ENCODE results near the gene TNRC18. TPM values are rescaled to one million over a fixed set of nuclear protein-coding genes. Genes with fewer than 3 reads are reported as not detected.
"Not testable (repeated sequence)": the region's sequence is repeated elsewhere in the genome, so short reads cannot be mapped to it uniquely, and the experiment has no call there.

Gene TNRC18
- total RNA-seq, 4 donors from 2014 or later = 87.6 to 218 (median 124) TPM

DNA sequence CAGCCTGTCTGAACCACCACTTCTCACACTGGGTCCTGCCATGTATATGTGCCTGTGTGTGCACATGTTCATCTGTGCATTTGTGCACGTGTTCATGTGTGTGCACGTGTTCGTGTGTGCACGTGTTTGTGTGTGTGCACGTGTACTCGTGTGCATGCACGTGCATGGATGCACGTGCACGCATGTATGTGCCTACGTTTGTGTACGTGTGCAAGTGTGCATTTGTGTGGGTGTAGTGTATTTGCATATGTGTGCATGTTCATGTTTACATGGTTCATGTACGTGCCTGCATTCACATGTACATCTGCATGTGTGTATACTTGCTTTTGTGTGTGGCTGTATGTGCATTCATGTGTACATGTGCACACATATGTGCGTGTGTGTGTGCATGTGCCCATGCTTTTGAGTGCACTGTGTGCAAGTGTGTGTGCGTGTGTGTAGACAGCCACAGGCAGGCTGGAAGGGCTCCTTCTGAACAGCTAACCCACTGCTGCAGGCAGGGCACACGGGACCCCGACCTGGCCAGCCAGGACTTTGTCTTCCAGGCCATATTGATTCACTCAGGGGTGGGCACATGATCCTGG, 112.7 kb downstream of the TNRC18 start:
- TF ChIP-seq POLR2A (IDR thresholded peaks at IDR 0.05) (no peak), POLR2AphosphoS5 (IDR thresholded peaks at IDR 0.05) (no peak), EP300 (IDR thresholded peaks at IDR 0.05) (no peak)
- TF ChIP-seq, protein P1, sequence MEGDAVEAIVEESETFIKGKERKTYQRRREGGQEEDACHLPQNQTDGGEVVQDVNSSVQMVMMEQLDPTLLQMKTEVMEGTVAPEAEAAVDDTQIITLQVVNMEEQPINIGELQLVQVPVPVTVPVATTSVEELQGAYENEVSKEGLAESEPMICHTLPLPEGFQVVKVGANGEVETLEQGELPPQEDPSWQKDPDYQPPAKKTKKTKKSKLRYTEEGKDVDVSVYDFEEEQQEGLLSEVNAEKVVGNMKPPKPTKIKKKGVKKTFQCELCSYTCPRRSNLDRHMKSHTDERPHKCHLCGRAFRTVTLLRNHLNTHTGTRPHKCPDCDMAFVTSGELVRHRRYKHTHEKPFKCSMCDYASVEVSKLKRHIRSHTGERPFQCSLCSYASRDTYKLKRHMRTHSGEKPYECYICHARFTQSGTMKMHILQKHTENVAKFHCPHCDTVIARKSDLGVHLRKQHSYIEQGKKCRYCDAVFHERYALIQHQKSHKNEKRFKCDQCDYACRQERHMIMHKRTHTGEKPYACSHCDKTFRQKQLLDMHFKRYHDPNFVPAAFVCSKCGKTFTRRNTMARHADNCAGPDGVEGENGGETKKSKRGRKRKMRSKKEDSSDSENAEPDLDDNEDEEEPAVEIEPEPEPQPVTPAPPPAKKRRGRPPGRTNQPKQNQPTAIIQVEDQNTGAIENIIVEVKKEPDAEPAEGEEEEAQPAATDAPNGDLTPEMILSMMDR (IDR thresholded peaks at IDR 0.05) = no peak
- H3K9me3 ChIP-seq = no peaks in the 10 kb centered on the region
- ATAC-seq = no peak
- H3K27ac ChIP-seq = no peak overlapping the region
- no peaks in the 10 kb centered on the region for H3K27me3 ChIP-seq
- H3K36me3 ChIP-seq = peaks cover 0 to 98% of the 10 kb centered on the region in 2 donors
- WGBS, 2 donors (ENCODE audit: low coverage in 1 of 2) = 76 to 79% methylated on average over 4 to 6 of the region's 16 CpGs
- H3K4me3 ChIP-seq = no peak overlapping the region
- peaks cover 0 to 10% (median 0%) of the 10 kb centered on the region in 3 donors for H3K4me1 ChIP-seq

DNA sequence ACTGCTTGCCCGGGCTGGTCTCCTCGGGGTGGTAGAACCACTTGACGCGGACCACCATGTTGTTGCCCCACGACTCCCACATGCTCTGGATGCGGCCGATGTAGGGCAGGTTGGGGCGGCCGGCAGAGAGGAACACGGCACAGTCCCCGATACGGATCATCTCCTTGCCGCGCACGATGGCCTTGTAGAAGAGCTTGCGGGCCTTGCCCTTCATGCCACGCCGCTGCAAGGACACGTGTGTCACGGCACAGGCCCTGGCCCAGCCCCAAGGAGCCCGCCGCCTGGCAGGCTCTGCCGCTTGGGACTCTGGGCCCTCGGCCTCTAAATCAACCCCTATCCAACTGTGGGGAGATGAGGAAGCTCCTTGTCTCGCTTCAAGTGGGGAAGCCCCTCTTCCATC, 114.5 kb downstream of the TNRC18 start:
- H3K4me3 ChIP-seq = no peak overlapping the region
- H3K27ac ChIP-seq = no peak overlapping the region
- ATAC-seq = no peak
- H3K36me3 ChIP-seq = peaks cover 0 to 81% of the 10 kb centered on the region in 2 donors
- H3K4me1 ChIP-seq = peaks cover 0 to 10% (median 0%) of the 10 kb centered on the region in 3 donors
- TF ChIP-seq EP300 (IDR thresholded peaks at IDR 0.05) (no peak), POLR2AphosphoS5 (IDR thresholded peaks at IDR 0.05) (no peak), POLR2A (IDR thresholded peaks at IDR 0.05) (no peak)
- TF ChIP-seq, protein P1 (IDR thresholded peaks at IDR 0.05) = no peak
- no peaks in the 10 kb centered on the region for H3K27me3 ChIP-seq
- no peaks in the 10 kb centered on the region for H3K9me3 ChIP-seq
- WGBS, 2 donors (ENCODE audit: low coverage in 1 of 2) = 87% methylated on average over 9 of the region's 25 CpGs; no CpG with 5 or more reads in 1 of the 2 donors

DNA sequence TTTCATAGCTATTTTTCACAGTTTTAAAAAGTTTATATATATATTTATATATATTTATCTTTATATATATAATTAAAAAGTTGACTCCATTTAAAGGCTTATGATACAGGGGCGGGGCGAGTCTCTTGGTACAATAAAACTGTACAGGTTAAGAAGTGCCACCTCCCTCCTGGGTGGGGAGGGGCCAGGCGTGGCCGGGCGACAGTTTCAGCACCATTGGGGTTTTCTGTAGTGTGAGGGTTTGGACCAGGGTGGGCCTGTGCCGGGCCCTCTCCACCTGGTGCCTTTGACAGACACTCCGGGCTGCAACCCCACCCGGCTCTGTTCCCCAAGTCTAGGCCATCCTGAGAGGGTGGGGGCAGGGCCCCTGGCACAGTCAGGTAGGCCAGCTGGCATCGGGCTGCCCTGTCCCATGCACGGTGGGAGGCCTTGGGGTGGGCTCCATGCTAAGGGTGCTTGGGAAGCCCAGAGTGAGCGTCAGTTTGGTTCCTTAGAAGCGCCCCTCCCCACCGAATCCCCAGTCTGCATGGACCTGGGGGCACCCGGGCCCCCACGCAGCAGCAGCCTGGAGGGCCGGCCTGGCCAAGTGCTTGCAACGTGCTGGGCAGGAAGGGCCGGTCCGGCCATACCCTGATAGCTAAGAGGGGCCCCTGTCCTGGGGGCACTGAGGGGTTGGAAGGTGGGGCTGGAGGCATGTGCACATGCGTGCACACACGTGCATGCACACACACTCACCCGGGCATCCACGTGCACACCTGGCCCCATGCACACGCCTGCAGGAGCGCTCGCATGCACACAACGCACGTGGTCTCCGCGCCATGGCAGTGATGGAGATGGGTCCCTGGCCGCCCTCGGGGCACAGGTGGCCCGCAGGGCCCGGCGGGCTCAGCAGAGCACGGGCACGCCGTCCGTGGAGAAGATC, 116.2 kb downstream of the TNRC18 start:
- peaks cover 0 to 64% of the 10 kb centered on the region in 2 donors for H3K36me3 ChIP-seq
- WGBS, 2 donors (ENCODE audit: low coverage in 1 of 2) = 78 to 100% methylated on average over 2 to 4 of the region's 39 CpGs
- not testable (repeated sequence) for ATAC-seq

DNA sequence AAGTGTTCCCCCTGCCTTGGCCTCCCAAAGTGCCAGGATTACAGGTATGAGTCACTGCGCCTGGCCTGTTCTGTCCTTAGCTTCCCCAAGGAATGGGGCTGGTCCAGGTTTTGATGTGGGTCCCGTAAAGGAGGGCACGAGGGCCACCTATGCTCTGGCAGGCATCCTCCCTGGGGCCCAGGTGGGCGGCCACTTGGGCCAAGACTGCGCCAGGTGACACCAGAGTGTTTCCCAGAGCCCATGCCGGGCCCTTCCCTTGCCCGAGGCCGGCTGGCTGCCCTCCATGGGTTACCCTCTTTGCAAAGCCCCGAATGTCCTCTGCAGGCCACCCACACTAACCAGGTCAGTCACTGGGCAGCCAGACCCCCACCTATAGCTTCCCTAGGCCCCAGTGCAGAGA, 118.6 kb downstream of the TNRC18 start:
- H3K27ac ChIP-seq, H3K4me1 ChIP-seq, H3K4me3 ChIP-seq, H3K27me3 ChIP-seq, ATAC-seq, H3K9me3 ChIP-seq: not testable (repeated sequence)
- WGBS, 2 donors (ENCODE audit: low coverage in 1 of 2) = 81 to 82% methylated on average over 3 to 4 of the region's 9 CpGs
- peaks cover 0 to 40% of the 10 kb centered on the region in 2 donors for H3K36me3 ChIP-seq

More for the DNA sequence above, 116.2 kb downstream of the TNRC18 start:
- H3K4me1 ChIP-seq, H3K4me3 ChIP-seq, H3K27ac ChIP-seq, H3K9me3 ChIP-seq, H3K27me3 ChIP-seq: not testable (repeated sequence)

DNA sequence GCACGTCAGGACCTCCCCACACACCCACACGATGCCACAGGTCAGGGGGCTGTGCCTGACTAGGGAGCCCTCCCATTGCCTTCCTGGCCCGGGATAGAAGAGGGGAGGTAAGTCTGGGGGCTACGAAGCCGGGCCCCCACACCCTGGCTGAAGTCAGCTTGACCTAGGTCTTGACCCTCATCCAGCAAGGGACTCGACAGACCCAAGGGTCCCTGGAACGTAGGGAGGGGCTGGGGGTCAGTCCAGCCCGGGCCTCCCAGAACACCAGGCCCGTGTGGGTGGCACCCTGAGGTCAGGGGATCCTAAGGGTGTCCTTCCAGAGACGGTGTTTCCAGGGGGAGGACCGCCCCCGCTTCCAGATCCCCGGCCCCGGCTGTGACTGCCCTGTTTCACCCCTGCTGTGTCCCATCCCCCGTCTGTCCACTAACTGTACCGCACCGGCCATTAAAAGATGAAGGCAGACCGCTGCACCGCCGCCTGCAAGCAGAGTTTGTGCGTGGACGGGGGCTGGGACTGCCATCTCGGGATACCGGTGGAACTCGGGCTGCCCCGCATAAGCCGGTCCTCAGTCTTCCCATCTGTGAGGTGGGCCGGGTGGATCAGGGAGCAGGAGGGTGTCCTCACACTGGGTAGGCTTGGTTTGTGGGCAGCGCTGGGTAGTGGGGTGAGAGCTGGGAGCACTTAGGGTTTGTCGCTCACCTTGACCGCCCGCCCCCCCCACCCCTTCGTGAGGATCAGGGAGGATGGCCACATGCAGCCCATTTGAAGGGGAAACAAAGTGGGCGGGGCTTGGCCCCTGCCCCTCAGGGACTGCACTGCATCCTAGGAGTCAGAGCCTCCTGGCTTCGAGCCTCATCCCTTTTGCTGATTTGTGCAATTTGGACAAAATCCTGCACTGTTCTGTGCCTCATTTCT, 119.8 kb downstream of the TNRC18 start:
- Histone ChIP-seq H3K36me3 (peaks cover 0 to 28% of the 10 kb centered on the region in 2 donors), H3K27ac (no peak overlapping the region), H3K9me3 (no peaks in the 10 kb centered on the region), H3K4me3 (no peak overlapping the region), H3K4me1 (no peaks in the 10 kb centered on the region), H3K27me3 (no peaks in the 10 kb centered on the region)
- WGBS, 2 donors (ENCODE audit: low coverage in 1 of 2) = 57% methylated on average over 10 of the region's 35 CpGs; no CpG with 5 or more reads in 1 of the 2 donors
- ATAC-seq = no peak
- no peak for TF ChIP-seq EP300 (IDR thresholded peaks at IDR 0.05)
- TF ChIP-seq, protein P1 (IDR thresholded peaks at IDR 0.05) = no peak
- TF ChIP-seq POLR2A (IDR thresholded peaks at IDR 0.05) = no peak
- TF ChIP-seq POLR2AphosphoS5 (IDR thresholded peaks at IDR 0.05) = no peak
